ENCODE results near the gene IQCB1. TPM values are rescaled to one million over a fixed set of nuclear protein-coding genes. Genes with fewer than 3 reads are reported as not detected.

IQCB1 gene
- total RNA-seq, 1 experiment from 2014 or later: 20.1 TPM

GRCh38 chr3:121800906-121801305, 34.0 kb downstream of the IQCB1 start:
- no TSS peak for BruUV-seq (replicated peaks)
- no peak for TF ChIP-seq REST (IDR thresholded peaks at IDR 0.05; ENCODE audit: insufficient read depth in 1 of 2, low read depth in 2 of 2, low read length in 1 of 2)
- TF ChIP-seq TCF7L2 (IDR thresholded peaks at IDR 0.05; ENCODE audit: low read depth, low read length): no peak
- no peak for TF ChIP-seq POLR2AphosphoS5 (IDR thresholded peaks at IDR 0.05; ENCODE audit: low read depth, low read length)
- TF ChIP-seq SIN3A (IDR thresholded peaks at IDR 0.05; ENCODE audit: borderline replicate concordance, insufficient read depth, low read depth, low read length): no peak
- TF ChIP-seq CTCF (IDR thresholded peaks at IDR 0.05): no peak
- ChIA-PET POLR2A (no interaction called here), CTCF (no interaction called here)
- intact Hi-C loops (cut with micrococcal nuclease; ENCODE audit: unreplicated experiment) (no loop called here), in situ Hi-C loops (cut with HindIII; ENCODE audit: low pct_unique_long_range_greater_than_20kb, low sequenced_read_pairs) (no loop called here)
- H3K27ac ChIP-seq (ENCODE audit: low read length): no peak overlapping the region
- no peaks in the 10 kb centered on the region for H3K27me3 ChIP-seq (ENCODE audit: control insufficient read depth, insufficient read depth, low read length)
- no peak for DNase-seq (ENCODE audit: low read depth, low spot score)
- no peaks in the 10 kb centered on the region for H3K4me1 ChIP-seq (ENCODE audit: control insufficient read depth, insufficient read depth, low read length)
- no peak for ATAC-seq
- no peak overlapping the region for H3K4me3 ChIP-seq (ENCODE audit: low read depth in 2 of 2, low read length in 2 of 2)
- H3K9me3 ChIP-seq (ENCODE audit: control insufficient read depth, insufficient read depth, low read depth, low read length): no peaks in the 10 kb centered on the region
- peaks cover 15% of the 10 kb centered on the region for H3K36me3 ChIP-seq (ENCODE audit: control insufficient read depth, insufficient read depth, low read length)

- no peaks in the 10 kb centered on the region for H3K4me1 ChIP-seq (ENCODE audit: control insufficient read depth, insufficient read depth, low read length)
- intact Hi-C loops (cut with micrococcal nuclease; ENCODE audit: unreplicated experiment) (no loop called here), in situ Hi-C loops (cut with HindIII; ENCODE audit: low pct_unique_long_range_greater_than_20kb, low sequenced_read_pairs) (no loop called here)
- no TSS peak for BruUV-seq (replicated peaks)
- DNase-seq (ENCODE audit: low read depth, low spot score) (no peak), ATAC-seq (no peak)
- no peaks in the 10 kb centered on the region for H3K9me3 ChIP-seq (ENCODE audit: control insufficient read depth, insufficient read depth, low read depth, low read length)
- H3K27me3 ChIP-seq (ENCODE audit: control insufficient read depth, insufficient read depth, low read length): no peaks in the 10 kb centered on the region
- no peak for TF ChIP-seq SIN3A (IDR thresholded peaks at IDR 0.05; ENCODE audit: borderline replicate concordance, insufficient read depth, low read depth, low read length)
- no peak for TF ChIP-seq POLR2AphosphoS5 (IDR thresholded peaks at IDR 0.05; ENCODE audit: low read depth, low read length)
- no peak for TF ChIP-seq TCF7L2 (IDR thresholded peaks at IDR 0.05; ENCODE audit: low read depth, low read length)
- TF ChIP-seq REST (IDR thresholded peaks at IDR 0.05; ENCODE audit: insufficient read depth in 1 of 2, low read depth in 2 of 2, low read length in 1 of 2): no peak
- no peak for TF ChIP-seq CTCF (IDR thresholded peaks at IDR 0.05)
- ChIA-PET POLR2A (no interaction called here), CTCF (no interaction called here)
- no peak overlapping the region for H3K27ac ChIP-seq (ENCODE audit: low read length)
- peaks cover 23% of the 10 kb centered on the region for H3K36me3 ChIP-seq (ENCODE audit: control insufficient read depth, insufficient read depth, low read length)
- H3K4me3 ChIP-seq (ENCODE audit: low read depth in 2 of 2, low read length in 2 of 2): no peak overlapping the region
Measured at GRCh38 chr3:121796970-121797369, 37.9 kb downstream of the IQCB1 start.
